GM23338 (cell line): ENCODE data around the gene GASK1B. TPM values are rescaled to one million over a fixed set of nuclear protein-coding genes. Genes with fewer than 3 reads are reported as not detected.
A peak's percentile ranks its signal among the peaks of the same experiment; 100 is the strongest.

Experiments
- ATAC-seq: fragments of 200-7000 bp; cut with Tn5 transposase; 3 replicates; pipeline ENCODE4 v1.9.1; 2020
- DNase-seq: peaks from one replicate; pipeline ENCODE4 v3.0.0-alpha.2; 2015; ENCODE audit warnings: low spot score
- H2AFZ ChIP-seq: fragments of 200-600 bp; sonication (generic); 2 replicates; pipeline ENCODE4 v1.8.0; 2016; ENCODE audit warnings: antibody characterized with exemption, mild to moderate bottlenecking, moderate library complexity
- H3F3A ChIP-seq: fragments of 200-600 bp; sonication (generic); replicated peaks from 2 replicates; pipeline ENCODE4 v1.8.0; 2017; ENCODE audit warnings: antibody characterized with exemption, mixed run types, low read depth
- H3K27ac ChIP-seq: fragments of 200-600 bp; sonication (generic); 2 replicates; pipeline ENCODE4 v1.6.1; 2016; ENCODE audit warnings: low read depth
- H3K27me3 ChIP-seq: fragments of 200-600 bp; sonication (generic); 2 replicates; pipeline ENCODE4 v1.8.0; 2016; ENCODE audit warnings: mild to moderate bottlenecking, mixed run types, moderate library complexity; ENCODE audit not compliant: insufficient read depth
- H3K36me3 ChIP-seq: fragments of 200-600 bp; sonication (generic); 2 replicates; pipeline ENCODE4 v1.8.0; 2016; ENCODE audit warnings: mild to moderate bottlenecking; ENCODE audit not compliant: insufficient read depth
- H3K4me1 ChIP-seq: fragments of 200-600 bp; sonication (generic); 2 replicates; pipeline ENCODE4 v1.8.0; 2016; ENCODE audit warnings: mild to moderate bottlenecking, moderate library complexity; ENCODE audit not compliant: insufficient read depth
- H3K4me2 ChIP-seq: fragments of 200-600 bp; sonication (generic); 2 replicates; pipeline ENCODE4 v1.7.1; 2017; ENCODE audit warnings: mixed run types
- H3K4me3 ChIP-seq: fragments of 200-600 bp; sonication (generic); 2 replicates; pipeline ENCODE4 v1.6.1; 2016; ENCODE audit warnings: mixed run types
- H3K79me2 ChIP-seq: fragments of 200-600 bp; sonication (generic); replicated peaks from 2 replicates; pipeline ENCODE4 v1.8.0; 2017; ENCODE audit warnings: mild to moderate bottlenecking; ENCODE audit not compliant: insufficient read depth
- H3K9me2 ChIP-seq: fragments of 200-600 bp; sonication (generic); 2 replicates; pipeline ENCODE4 v1.8.0; 2017; ENCODE audit not compliant: insufficient read depth
- H4K20me1 ChIP-seq: fragments of 200-600 bp; sonication (generic); replicated peaks from 2 replicates; pipeline ENCODE4 v1.8.0; 2017; ENCODE audit warnings: mild to moderate bottlenecking; ENCODE audit not compliant: insufficient read depth
- H3K27ac Mint-ChIP-seq: 2 replicates; pipeline ENCODE4 v1.8.0; 2020; ENCODE audit warnings: inconsistent platforms, mild to moderate bottlenecking, moderate library complexity, mixed read lengths
- H3K27me3 Mint-ChIP-seq: 3 replicates; pipeline ENCODE4 v1.8.0; 2022; ENCODE audit warnings: low read depth, mild to moderate bottlenecking, moderate library complexity, mixed read lengths, inconsistent platforms; ENCODE audit not compliant: insufficient read depth, poor library complexity
- H3K36me3 Mint-ChIP-seq: 3 replicates; pipeline ENCODE4 v1.8.0; 2021; ENCODE audit warnings: low read depth, mild to moderate bottlenecking, inconsistent platforms, moderate library complexity, mixed read lengths
- H3K4me1 Mint-ChIP-seq: 3 replicates; pipeline ENCODE4 v1.8.0; 2020; ENCODE audit warnings: mild to moderate bottlenecking, inconsistent platforms, mixed read lengths
- H3K4me3 Mint-ChIP-seq: 3 replicates; pipeline ENCODE4 v1.8.0; 2021; ENCODE audit warnings: moderate library complexity, mild to moderate bottlenecking, inconsistent platforms, mixed read lengths
- H3K9me3 Mint-ChIP-seq: 3 replicates; pipeline ENCODE4 v1.8.0; 2020; ENCODE audit warnings: moderate library complexity, mild to moderate bottlenecking, inconsistent platforms, mixed read lengths
- CREB1 ChIP-seq: fragments of 250-450 bp; sonication (Bioruptor Pico); IDR thresholded peaks from 2 replicates; pipeline ENCODE4 v1.5.0; 2020; ENCODE audit warnings: low read depth, mild to moderate bottlenecking, moderate library complexity
- EZH2phosphoT487 ChIP-seq: fragments of 200-600 bp; sonication (generic); IDR thresholded peaks from one replicate; pipeline ENCODE4 v1.8.1; 2018; ENCODE audit warnings: antibody characterized with exemption; ENCODE audit not compliant: unreplicated experiment
- JUNB ChIP-seq: IDR thresholded peaks from one replicate; pipeline ENCODE4 v1.6.1; 2016; ENCODE audit warnings: antibody characterized with exemption; ENCODE audit not compliant: unreplicated experiment
- STAT1 ChIP-seq: IDR thresholded peaks from one replicate; pipeline ENCODE4 v1.6.1; 2016; ENCODE audit warnings: antibody characterized with exemption; ENCODE audit not compliant: unreplicated experiment
- ZNF114 ChIP-seq: fragments of 250-450 bp; sonication (Bioruptor Pico); IDR thresholded peaks from 2 replicates; pipeline ENCODE4 v1.5.0; 2020; ENCODE audit warnings: mild to moderate bottlenecking, moderate library complexity
- polyA plus RNA-seq: library from polyadenylated mRNA; unstranded; fragments of >200 nt; fragmentation: Nextera tagmentation; extraction: Ambion mirVana; gene quantifications from 2 replicates; pipeline ENCODE4 v1.2.1, GENCODE V29; 2016
- total RNA-seq: library from RNA; depleted of rRNA; stranded (reverse); fragments of >200 nt; shearing (Covaris generic); gene quantifications from 2 replicates; pipeline ENCODE4 v1.2.3, GENCODE V29; 2014
- TF ChIP-seq, protein P1 (sequence below), 2 experiments: fragments of 200-600 bp in 1 of 2; sonication (generic) in 1 of 2; conservative IDR thresholded peaks; 2 replicates each; pipeline versions ENCODE4 v1.5.1 to v1.6.1; 2016 to 2017; ENCODE audit warnings: antibody characterized with exemption in 2 of 2, low read depth in 2 of 2, mild to moderate bottlenecking in 2 of 2, moderate library complexity in 1 of 2
- TF ChIP-seq, protein P2 (sequence below): fragments of 250-450 bp; sonication (Bioruptor Pico); IDR thresholded peaks from 2 replicates; pipeline ENCODE4 v1.5.0; 2020; ENCODE audit warnings: mild to moderate bottlenecking, moderate library complexity
- TF ChIP-seq, protein P3 (sequence below): IDR thresholded peaks from one replicate; pipeline ENCODE4 v1.6.1; 2018; ENCODE audit warnings: antibody characterized with exemption; ENCODE audit not compliant: unreplicated experiment

Gene GASK1B
- total and polyA plus RNA-seq, 2 experiments from 2014 or later = not detected

DNA sequence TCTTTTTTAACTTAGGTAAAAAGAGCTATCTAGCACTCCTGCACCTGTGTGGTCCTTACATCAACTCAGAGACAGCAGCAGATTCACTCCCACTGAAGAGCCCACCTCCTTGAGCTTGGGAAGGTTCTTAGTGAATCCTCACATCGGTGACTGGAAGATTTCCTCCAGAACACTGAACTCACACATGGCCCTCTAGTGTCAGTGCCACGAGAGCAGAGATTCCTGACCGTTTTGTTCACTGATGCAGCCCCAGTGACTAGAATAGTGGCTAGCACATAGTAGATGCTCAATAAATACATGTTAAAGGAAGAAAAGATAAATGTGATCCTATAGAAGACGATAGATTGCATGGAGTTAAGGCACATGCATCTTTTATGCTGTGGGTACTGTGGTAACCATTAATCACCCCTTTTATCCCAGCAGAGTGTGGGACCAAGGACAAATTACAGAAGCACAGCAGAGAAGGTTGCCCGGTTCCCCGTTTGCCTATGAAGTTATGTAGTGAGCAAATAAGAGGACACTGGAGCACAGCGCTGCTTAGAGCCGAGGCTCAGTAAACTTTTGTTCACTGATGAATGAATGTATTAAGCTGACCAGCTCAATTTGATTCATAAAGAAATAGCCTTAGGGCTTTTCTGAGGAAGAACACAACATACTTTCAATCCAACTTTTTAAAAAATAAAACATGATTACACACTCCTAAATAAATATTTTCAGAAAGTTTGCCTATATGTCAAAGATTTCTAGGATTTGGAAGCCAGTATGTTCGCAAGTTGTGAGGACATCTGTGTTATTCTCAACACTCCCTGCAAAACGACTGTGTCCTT lies 8.7 kb downstream of the GASK1B start:
- peaks cover under 1% of the 10 kb centered on the region; the same call in 2 of the 3 replicates for H3K4me1 Mint-ChIP-seq
- no peak overlapping the region for H2AFZ ChIP-seq
- H4K20me1 ChIP-seq = no peaks in the 10 kb centered on the region
- H3K79me2 ChIP-seq = no peaks in the 10 kb centered on the region
- H3K4me3 Mint-ChIP-seq = no peak overlapping the region
- no peaks in the 10 kb centered on the region for H3K9me3 Mint-ChIP-seq
- ATAC-seq (no peak), DNase-seq (no peak)
- H3K27me3 ChIP-seq = no peaks in the 10 kb centered on the region
- no peak overlapping the region for H3K4me2 ChIP-seq
- no peaks in the 10 kb centered on the region for H3K9me2 ChIP-seq
- H3K36me3 ChIP-seq = no peaks in the 10 kb centered on the region
- H3K4me3 ChIP-seq = no peak overlapping the region
- H3K27me3 Mint-ChIP-seq = peaks cover 3% of the 10 kb centered on the region
- no peak for TF ChIP-seq STAT1
- TF ChIP-seq, protein P1, sequence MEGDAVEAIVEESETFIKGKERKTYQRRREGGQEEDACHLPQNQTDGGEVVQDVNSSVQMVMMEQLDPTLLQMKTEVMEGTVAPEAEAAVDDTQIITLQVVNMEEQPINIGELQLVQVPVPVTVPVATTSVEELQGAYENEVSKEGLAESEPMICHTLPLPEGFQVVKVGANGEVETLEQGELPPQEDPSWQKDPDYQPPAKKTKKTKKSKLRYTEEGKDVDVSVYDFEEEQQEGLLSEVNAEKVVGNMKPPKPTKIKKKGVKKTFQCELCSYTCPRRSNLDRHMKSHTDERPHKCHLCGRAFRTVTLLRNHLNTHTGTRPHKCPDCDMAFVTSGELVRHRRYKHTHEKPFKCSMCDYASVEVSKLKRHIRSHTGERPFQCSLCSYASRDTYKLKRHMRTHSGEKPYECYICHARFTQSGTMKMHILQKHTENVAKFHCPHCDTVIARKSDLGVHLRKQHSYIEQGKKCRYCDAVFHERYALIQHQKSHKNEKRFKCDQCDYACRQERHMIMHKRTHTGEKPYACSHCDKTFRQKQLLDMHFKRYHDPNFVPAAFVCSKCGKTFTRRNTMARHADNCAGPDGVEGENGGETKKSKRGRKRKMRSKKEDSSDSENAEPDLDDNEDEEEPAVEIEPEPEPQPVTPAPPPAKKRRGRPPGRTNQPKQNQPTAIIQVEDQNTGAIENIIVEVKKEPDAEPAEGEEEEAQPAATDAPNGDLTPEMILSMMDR (conservative IDR thresholded peaks at IDR 0.05; ENCODE audit: low read depth in 2 of 2) = peak in 1 of 2 experiments; percentile 17; a peak in 1 of 4 replicates
- TF ChIP-seq CREB1 = no peak
- no peaks in the 10 kb centered on the region for H3F3A ChIP-seq
- H3K27ac Mint-ChIP-seq = no peak overlapping the region; the same call in 1 of the 2 replicates
- H3K36me3 Mint-ChIP-seq = no peaks in the 10 kb centered on the region
- H3K4me1 ChIP-seq = no peaks in the 10 kb centered on the region
- no peak overlapping the region for H3K27ac ChIP-seq

DNA sequence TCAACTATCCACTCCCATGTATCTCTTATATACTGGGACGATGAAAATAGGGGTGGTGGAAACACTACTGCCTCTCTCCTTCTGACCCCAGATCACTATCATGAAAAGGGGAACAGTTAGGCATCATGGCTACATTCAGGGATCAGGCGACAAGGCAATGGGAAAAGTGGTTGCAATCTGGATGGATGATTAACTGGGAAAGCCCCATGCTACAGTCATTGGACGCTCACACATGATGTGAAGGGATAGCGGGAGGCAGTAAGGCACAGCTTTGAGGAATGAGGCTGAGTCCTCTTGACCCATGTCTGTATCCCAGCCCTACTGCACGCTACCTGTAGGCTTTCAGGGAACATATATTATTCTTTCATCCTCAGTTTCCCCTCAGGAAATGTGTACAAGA lies 10.2 kb downstream of the GASK1B start:
- ATAC-seq (no peak), DNase-seq (no peak)
- Mint-ChIP-seq H3K27ac (no peak overlapping the region), H3K36me3 (no peaks in the 10 kb centered on the region), H3K27me3 (peaks cover 3% of the 10 kb centered on the region), H3K4me3 (no peak overlapping the region), H3K9me3 (no peaks in the 10 kb centered on the region), H3K4me1 (peaks cover 5% of the 10 kb centered on the region; the same call in 2 of the 3 replicates)
- Histone ChIP-seq H3K27me3 (no peaks in the 10 kb centered on the region), H3K27ac (no peak overlapping the region), H4K20me1 (no peaks in the 10 kb centered on the region), H3K4me2 (no peak overlapping the region), H3K79me2 (no peaks in the 10 kb centered on the region), H3K4me1 (no peaks in the 10 kb centered on the region), H3F3A (no peaks in the 10 kb centered on the region), H2AFZ (no peak overlapping the region), H3K9me2 (no peaks in the 10 kb centered on the region), H3K36me3 (no peaks in the 10 kb centered on the region), H3K4me3 (no peak overlapping the region)
- TF ChIP-seq, protein P2, sequence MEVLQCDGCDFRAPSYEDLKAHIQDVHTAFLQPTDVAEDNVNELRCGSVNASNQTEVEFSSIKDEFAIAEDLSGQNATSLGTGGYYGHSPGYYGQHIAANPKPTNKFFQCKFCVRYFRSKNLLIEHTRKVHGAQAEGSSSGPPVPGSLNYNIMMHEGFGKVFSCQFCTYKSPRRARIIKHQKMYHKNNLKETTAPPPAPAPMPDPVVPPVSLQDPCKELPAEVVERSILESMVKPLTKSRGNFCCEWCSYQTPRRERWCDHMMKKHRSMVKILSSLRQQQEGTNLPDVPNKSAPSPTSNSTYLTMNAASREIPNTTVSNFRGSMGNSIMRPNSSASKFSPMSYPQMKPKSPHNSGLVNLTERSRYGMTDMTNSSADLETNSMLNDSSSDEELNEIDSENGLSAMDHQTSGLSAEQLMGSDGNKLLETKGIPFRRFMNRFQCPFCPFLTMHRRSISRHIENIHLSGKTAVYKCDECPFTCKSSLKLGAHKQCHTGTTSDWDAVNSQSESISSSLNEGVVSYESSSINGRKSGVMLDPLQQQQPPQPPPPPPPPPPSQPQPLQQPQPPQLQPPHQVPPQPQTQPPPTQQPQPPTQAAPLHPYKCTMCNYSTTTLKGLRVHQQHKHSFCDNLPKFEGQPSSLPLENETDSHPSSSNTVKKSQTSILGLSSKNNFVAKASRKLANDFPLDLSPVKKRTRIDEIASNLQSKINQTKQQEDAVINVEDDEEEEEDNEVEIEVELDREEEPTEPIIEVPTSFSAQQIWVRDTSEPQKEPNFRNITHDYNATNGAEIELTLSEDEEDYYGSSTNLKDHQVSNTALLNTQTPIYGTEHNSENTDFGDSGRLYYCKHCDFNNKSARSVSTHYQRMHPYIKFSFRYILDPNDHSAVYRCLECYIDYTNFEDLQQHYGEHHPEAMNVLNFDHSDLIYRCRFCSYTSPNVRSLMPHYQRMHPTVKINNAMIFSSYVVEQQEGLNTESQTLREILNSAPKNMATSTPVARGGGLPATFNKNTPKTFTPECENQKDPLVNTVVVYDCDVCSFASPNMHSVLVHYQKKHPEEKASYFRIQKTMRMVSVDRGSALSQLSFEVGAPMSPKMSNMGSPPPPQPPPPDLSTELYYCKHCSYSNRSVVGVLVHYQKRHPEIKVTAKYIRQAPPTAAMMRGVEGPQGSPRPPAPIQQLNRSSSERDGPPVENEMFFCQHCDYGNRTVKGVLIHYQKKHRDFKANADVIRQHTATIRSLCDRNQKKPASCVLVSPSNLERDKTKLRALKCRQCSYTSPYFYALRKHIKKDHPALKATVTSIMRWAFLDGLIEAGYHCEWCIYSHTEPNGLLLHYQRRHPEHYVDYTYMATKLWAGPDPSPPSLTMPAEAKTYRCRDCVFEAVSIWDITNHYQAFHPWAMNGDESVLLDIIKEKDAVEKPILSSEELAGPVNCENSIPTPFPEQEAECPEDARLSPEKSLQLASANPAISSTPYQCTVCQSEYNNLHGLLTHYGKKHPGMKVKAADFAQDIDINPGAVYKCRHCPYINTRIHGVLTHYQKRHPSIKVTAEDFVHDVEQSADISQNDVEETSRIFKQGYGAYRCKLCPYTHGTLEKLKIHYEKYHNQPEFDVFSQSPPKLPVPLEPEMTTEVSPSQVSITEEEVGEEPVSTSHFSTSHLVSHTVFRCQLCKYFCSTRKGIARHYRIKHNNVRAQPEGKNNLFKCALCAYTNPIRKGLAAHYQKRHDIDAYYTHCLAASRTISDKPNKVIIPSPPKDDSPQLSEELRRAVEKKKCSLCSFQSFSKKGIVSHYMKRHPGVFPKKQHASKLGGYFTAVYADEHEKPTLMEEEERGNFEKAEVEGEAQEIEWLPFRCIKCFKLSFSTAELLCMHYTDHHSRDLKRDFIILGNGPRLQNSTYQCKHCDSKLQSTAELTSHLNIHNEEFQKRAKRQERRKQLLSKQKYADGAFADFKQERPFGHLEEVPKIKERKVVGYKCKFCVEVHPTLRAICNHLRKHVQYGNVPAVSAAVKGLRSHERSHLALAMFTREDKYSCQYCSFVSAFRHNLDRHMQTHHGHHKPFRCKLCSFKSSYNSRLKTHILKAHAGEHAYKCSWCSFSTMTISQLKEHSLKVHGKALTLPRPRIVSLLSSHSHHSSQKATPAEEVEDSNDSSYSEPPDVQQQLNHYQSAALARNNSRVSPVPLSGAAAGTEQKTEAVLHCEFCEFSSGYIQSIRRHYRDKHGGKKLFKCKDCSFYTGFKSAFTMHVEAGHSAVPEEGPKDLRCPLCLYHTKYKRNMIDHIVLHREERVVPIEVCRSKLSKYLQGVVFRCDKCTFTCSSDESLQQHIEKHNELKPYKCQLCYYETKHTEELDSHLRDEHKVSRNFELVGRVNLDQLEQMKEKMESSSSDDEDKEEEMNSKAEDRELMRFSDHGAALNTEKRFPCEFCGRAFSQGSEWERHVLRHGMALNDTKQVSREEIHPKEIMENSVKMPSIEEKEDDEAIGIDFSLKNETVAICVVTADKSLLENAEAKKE (CRISPR knock-in tag) = no peak
- TF ChIP-seq, protein P3, sequence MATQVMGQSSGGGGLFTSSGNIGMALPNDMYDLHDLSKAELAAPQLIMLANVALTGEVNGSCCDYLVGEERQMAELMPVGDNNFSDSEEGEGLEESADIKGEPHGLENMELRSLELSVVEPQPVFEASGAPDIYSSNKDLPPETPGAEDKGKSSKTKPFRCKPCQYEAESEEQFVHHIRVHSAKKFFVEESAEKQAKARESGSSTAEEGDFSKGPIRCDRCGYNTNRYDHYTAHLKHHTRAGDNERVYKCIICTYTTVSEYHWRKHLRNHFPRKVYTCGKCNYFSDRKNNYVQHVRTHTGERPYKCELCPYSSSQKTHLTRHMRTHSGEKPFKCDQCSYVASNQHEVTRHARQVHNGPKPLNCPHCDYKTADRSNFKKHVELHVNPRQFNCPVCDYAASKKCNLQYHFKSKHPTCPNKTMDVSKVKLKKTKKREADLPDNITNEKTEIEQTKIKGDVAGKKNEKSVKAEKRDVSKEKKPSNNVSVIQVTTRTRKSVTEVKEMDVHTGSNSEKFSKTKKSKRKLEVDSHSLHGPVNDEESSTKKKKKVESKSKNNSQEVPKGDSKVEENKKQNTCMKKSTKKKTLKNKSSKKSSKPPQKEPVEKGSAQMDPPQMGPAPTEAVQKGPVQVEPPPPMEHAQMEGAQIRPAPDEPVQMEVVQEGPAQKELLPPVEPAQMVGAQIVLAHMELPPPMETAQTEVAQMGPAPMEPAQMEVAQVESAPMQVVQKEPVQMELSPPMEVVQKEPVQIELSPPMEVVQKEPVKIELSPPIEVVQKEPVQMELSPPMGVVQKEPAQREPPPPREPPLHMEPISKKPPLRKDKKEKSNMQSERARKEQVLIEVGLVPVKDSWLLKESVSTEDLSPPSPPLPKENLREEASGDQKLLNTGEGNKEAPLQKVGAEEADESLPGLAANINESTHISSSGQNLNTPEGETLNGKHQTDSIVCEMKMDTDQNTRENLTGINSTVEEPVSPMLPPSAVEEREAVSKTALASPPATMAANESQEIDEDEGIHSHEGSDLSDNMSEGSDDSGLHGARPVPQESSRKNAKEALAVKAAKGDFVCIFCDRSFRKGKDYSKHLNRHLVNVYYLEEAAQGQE = no peak
- TF ChIP-seq STAT1 (no peak), JUNB (no peak), EZH2phosphoT487 (no peak), ZNF114 (CRISPR knock-in tag) (no peak)
